ENCODE results near the gene MPZ.

- TF ChIP-seq CTCF (IDR thresholded peaks at IDR 0.05; ENCODE audit: insufficient read depth, low read length, poor library complexity, severe bottlenecking), result no peak
- TF ChIP-seq EZH2phosphoT487 (conservative IDR thresholded peaks at IDR 0.05; ENCODE audit: low read length), result no peak
Observed at GRCh38 chr1:161273402-161273801, 36.4 kb downstream of the MPZ start.
